ENCODE data around the gene MAPKAPK3.

DNA sequence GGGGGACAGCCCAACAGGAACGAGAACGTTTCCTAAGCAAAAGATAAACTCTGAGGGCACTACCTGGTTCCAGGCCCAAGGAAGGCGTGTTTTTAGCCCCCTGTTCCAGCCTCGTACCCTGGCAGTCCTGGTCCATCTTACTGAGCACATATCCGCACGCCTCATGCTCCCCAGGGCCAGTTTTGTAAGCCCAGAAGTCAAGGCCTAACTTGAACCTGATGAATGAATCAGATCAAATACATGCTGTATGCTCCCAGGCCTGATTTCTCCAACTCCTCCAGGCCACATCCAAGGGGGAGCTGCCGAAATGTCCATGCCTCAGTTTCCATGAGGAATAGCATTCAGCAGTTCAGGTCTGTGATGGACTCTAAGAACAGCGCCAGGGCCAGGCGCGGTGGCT, 43.4 kb downstream of the MAPKAPK3 start:
- TF ChIP-seq, protein P1, sequence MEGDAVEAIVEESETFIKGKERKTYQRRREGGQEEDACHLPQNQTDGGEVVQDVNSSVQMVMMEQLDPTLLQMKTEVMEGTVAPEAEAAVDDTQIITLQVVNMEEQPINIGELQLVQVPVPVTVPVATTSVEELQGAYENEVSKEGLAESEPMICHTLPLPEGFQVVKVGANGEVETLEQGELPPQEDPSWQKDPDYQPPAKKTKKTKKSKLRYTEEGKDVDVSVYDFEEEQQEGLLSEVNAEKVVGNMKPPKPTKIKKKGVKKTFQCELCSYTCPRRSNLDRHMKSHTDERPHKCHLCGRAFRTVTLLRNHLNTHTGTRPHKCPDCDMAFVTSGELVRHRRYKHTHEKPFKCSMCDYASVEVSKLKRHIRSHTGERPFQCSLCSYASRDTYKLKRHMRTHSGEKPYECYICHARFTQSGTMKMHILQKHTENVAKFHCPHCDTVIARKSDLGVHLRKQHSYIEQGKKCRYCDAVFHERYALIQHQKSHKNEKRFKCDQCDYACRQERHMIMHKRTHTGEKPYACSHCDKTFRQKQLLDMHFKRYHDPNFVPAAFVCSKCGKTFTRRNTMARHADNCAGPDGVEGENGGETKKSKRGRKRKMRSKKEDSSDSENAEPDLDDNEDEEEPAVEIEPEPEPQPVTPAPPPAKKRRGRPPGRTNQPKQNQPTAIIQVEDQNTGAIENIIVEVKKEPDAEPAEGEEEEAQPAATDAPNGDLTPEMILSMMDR (IDR thresholded peaks at IDR 0.05; ENCODE audit: extremely low read depth in 1 of 2, insufficient read depth in 1 of 2, low read depth in 1 of 2, low read length in 2 of 2), result no peak
- TF ChIP-seq EZH2 (IDR thresholded peaks at IDR 0.05; ENCODE audit: borderline replicate concordance, low read depth, low read length, severe bottlenecking) (no peak), POLR2A (IDR thresholded peaks at IDR 0.05; ENCODE audit: low read depth, low read length) (no peak), POLR2AphosphoS5 (IDR thresholded peaks at IDR 0.05; ENCODE audit: insufficient read depth, low read depth, low read length) (no peak), FOS (IDR thresholded peaks at IDR 0.05; ENCODE audit: borderline replicate concordance, insufficient read depth, low read length) (no peak), MYC (IDR thresholded peaks at IDR 0.05; ENCODE audit: low read depth, low read length) (no peak)

Data from endothelial cell of umbilical vein (primary cell).